ENCODE results near the gene RPRD1B. TPM values are rescaled to one million over a fixed set of nuclear protein-coding genes. Genes with fewer than 3 reads are reported as not detected.

RPRD1B gene, protein sequence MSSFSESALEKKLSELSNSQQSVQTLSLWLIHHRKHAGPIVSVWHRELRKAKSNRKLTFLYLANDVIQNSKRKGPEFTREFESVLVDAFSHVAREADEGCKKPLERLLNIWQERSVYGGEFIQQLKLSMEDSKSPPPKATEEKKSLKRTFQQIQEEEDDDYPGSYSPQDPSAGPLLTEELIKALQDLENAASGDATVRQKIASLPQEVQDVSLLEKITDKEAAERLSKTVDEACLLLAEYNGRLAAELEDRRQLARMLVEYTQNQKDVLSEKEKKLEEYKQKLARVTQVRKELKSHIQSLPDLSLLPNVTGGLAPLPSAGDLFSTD
- 55.7 and 56.6 TPM in 2 replicates for total RNA-seq (2014; rRNA removed; shearing (Covaris generic))

DNA sequence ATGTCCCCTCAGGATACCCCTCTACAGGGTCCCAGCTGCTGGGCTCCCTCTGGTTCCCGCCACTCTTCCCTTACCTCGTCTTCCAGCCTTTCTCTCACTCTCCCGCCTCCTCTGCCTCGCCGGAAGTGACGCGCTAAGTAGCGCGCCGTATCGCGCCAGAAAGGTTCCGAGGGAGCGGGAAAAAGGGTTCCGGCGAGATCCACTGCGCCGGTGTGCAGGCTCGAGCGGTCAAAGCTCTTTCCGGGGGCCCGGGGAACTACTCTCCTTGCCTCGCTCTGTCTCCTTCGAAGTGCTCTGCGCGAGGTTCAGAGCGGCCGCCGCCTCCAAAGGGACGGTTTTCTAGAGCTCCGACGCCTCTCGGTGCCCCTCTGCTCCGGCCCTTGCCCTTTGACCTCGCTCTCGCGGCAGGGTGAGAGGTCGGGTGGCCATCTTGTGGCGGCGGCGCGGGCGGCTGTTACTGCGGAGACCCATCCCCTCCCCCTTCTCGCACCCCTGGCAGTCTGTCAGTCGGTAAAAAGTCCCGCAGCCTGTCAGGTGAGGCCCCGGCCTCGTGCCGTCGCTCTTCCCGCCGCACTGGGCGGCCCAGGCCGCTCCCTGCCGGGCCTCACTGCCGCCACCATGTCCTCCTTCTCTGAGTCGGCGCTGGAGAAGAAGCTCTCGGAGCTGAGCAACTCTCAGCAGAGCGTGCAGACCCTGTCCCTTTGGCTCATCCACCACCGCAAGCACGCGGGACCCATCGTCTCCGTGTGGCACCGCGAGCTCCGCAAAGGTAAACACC, at the start of gene RPRD1B, which contains the start of gene TTI1:
Gene RPRD1B (plus strand): TSS at position 417 of the 778 bp plus-strand sequence. CDS start 202 bp downstream, at position 619.
Gene TTI1 (minus strand): TSS at position 127 of the 778 bp plus-strand sequence. CDS start 19,640 bp downstream, outside the sequence.
- H3K4me1 ChIP-seq, result peaks cover 14% of the 10 kb centered on the region
- no peaks in the 10 kb centered on the region for H3K9me3 ChIP-seq (replicated peaks)
- peak; percentile 96 to 98 for DNase-seq
- H3K27me3 ChIP-seq, result no peaks in the 10 kb centered on the region
- H3K36me3 ChIP-seq, result peaks cover 19% of the 10 kb centered on the region
- H3K27ac ChIP-seq, result peak within 1 kb of the TSS; percentile 88
- H3K4me3 ChIP-seq, result peak within 1 kb of the TSS; percentile 79

DNA sequence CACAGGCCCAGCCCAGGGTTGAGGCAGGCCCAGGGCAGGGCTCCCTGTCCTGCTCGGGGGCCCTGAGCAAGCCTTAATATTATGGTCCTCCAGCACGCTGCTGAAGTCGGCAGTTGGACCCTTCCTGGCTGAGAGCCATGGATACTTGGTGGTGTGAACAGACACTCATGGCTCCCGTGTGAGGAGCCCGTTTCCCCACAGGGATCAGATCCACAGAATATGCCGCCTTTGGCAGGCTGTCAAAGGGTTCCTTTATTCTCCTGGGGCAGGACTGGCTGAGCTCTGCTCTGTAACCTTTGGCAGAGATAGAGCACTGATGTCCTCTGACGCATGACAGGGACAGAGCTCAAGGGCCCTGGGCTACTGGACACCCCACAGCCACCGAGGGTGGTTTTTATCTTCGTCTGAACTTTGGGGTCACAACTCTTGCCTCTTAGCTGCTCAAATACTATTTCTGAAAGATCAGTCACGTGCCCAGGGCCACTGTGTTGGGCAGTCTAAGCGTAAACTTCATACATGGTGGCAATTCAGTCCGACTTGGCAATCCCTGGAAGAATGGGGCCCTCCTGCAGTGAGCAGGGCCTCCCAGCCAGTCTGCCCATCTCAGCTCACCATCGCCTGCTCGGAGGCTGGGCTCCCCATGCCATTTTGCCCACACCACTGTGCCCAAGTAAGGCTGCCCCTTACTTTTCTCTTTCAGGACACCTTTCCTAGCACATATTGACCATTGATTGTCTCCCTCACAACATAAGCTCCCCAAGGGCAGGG, 49.3 kb upstream of the RPRD1B start:
- Histone ChIP-seq H3K27me3 (no peaks in the 10 kb centered on the region), H3K9me3 (replicated peaks) (no peaks in the 10 kb centered on the region), H3K4me3 (no peak overlapping the region), H3K36me3 (peaks cover 12% of the 10 kb centered on the region), H3K4me1 (peaks cover 28% of the 10 kb centered on the region), H3K27ac (no peak overlapping the region)
- no peak for DNase-seq

DNA sequence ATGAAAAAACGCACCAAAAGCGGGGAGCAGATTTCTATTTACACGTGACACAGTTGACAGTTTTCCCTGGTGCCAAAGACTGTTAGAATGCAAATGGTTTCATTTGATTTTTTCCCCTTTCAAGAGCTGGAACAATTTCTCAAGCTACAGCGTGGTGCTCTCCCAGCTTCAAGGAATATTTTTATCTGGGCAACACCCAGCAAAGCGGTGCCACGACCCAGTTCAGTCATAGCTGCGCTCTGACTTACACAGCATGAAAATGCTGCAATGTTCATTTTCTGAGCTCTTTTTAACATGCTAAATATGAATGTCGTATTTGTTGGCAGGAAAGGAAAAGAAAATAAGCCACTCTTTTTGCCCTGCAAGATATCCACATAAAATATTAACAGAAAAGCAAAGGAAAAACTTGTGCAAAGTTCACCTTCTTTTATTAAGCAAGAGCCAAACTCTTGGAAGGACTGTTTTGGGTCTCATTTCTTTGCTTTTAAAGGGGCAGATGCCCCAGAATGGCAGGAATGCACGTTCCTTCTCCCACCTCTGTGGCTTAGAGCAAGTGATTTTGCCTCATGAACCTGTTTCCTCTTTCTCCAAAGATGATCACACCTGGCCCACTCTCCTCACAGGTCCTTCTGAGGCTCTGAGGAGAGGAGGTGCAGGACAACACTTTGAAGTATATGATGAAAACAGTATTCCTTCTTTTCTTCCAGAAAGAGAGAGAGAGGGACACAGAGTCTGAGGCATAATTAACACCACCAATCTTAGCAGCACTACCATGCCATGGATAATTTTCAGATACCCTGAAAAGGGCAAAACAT, 47.3 kb upstream of the RPRD1B start:
- no peak overlapping the region; the same call in 1 of the 2 replicates for H3K27ac ChIP-seq
- no peak overlapping the region for H3K4me3 ChIP-seq
- DNase-seq, result no peak
- H3K36me3 ChIP-seq, result peaks cover 18% of the 10 kb centered on the region
- peaks cover 40% of the 10 kb centered on the region for H3K4me1 ChIP-seq
- H3K27me3 ChIP-seq, result no peaks in the 10 kb centered on the region
- H3K9me3 ChIP-seq (replicated peaks), result no peaks in the 10 kb centered on the region

DNA sequence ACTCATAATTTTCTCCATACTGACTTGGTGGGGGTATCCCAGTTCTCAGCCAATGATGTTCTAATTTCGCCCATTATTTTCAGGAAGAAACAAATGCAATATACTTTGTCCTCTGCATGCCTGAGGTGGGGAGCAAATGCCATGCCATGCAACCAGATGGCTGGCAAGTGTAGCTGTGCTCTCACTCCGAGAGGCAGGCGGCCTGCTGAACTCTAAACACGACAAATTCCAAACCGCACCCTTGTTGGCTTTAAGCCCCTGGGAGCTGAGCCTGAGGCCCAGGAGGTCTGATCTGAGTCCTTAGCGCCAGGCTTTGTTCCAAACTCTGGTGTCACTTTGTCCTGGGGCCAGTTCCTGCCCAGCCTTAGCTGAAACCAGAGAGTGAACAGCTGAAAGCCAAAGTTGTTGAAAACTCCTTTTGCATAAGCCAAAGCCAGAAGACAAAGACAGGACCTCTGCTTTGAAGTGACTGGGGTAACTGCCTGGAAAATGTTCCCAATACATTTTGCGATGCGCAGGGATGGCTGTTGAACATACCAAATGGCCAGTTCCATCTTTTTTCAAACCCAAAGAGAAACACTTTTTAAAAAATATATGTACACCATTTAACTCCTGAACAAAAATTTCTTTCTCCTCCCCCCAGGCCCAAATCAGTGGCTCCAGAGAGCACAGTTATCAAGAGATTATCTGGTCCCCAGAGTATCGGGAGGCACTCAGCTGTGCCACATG, 46.5 kb upstream of the RPRD1B start:
- H3K27me3 ChIP-seq, result no peaks in the 10 kb centered on the region
- H3K36me3 ChIP-seq, result peaks cover 21% of the 10 kb centered on the region
- peak; percentile 96 to 99 for DNase-seq
- H3K27ac ChIP-seq, result peak overlapping the region; percentile 34
- no peaks in the 10 kb centered on the region for H3K9me3 ChIP-seq (replicated peaks)
- peaks cover 47% of the 10 kb centered on the region for H3K4me1 ChIP-seq
- no peak overlapping the region for H3K4me3 ChIP-seq

DNA sequence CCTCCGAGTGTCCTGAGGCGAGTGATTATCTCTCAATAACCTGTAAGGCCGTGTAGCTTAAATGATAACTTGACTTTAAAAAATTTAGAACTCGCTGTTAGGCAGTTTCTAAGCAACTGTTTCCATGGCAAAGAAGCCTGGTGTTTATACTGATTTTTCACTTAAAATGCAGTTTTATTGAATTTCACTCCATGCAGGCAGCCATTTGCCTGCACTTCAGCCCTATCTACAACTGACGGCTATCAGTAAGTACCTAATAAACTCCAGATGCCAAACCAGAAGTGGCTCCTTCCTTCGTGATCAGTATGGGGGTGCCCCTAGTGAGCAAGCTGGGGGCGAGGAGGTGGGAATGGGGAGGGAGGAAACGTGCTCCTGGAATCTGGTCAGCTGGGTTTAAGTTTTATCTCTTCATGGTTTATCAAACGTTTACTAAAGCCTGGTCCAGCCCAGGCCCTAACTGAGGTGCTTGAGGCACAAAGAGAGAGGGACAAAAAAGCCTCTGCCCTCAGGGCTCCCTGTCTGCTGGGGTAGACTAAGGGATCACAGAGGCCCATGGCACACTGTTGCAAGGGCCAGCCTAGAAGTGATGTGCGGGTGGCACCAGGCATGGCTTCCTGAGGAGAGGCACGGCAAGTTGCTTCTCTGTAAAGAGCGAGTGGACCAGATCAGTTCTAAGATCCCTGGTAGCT, 45.8 kb upstream of the RPRD1B start:
- Histone ChIP-seq H3K27me3 (no peaks in the 10 kb centered on the region), H3K27ac (peak overlapping the region; percentile 34), H3K4me3 (no peak overlapping the region), H3K4me1 (peaks cover 53% of the 10 kb centered on the region), H3K36me3 (peaks cover 21% of the 10 kb centered on the region), H3K9me3 (replicated peaks) (no peaks in the 10 kb centered on the region)
- DNase-seq, result peak in 1 of 2 experiments; percentile 36

DNA sequence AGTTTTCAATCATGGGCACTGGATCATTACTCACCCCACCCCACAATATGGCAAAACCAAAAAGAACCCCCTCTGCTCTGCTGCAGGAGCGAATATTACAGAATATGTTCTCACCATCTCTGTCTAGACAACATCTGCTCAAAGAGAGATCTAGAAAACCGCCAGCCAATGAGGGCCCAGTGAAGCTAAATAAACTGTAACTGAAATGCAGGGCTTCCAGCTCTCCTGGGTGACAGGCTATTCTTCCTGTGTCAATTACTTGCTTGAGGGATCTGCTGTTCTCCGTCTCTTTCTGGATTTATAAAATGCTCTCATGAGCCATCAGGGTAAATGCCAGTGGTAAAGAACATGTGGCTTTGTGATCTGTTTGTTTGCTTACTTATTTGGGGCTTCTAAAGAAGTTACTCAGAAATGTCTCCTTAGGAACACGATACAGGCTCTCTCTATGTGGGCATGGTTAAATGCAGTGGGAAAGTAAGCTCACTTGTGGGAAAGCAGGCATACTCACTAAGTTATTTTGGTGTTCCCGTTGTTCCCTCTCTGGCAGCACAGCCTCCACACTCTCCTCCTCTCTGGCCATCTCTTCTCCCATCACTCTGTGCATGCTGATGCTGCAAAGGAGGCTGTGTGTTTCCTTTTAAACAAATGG, 45.1 kb upstream of the RPRD1B start:
- Histone ChIP-seq H3K4me1 (peaks cover 57% of the 10 kb centered on the region), H3K27ac (no peak overlapping the region), H3K9me3 (replicated peaks) (no peaks in the 10 kb centered on the region), H3K27me3 (no peaks in the 10 kb centered on the region), H3K4me3 (no peak overlapping the region), H3K36me3 (peaks cover 21% of the 10 kb centered on the region)
- no peak for DNase-seq

DNA sequence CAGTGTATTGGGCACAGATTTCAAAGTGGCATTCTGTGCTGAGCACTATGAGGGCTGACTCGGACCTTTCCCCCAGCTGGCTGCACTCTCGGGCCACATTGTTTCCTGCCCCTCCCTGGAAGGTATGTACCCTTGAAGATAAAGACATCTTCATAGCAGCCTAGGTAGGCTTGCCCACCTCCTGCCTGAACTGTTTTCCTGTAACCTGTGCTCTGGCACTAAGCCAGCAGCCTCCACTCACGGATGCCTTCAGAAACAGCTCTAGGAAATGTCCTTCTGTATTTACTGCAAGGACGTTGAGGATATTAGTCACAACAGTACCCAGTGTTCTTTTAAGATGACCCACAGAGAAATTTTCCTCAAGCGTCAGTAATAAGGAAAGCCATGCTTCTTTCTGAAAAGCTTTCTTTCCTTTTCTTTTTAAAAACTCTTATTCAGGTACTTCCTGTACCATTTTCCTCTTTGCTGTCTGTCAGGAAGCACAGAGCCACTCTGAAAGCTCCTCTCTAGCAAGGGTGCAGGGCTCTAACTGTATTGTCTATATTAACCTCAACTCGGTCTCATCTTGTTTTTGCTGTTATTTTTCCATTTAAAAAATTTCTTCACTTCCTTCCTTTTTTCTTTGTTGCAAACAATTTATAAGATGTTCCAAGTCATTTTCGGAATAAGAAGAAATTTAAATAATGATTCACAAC, 43.8 kb upstream of the RPRD1B start:
- no peaks in the 10 kb centered on the region for H3K9me3 ChIP-seq (replicated peaks)
- H3K4me3 ChIP-seq, result no peak overlapping the region
- DNase-seq, result no peak
- H3K36me3 ChIP-seq, result peaks cover 28% of the 10 kb centered on the region
- no peaks in the 10 kb centered on the region for H3K27me3 ChIP-seq
- H3K4me1 ChIP-seq, result peaks cover 60% of the 10 kb centered on the region
- no peak overlapping the region for H3K27ac ChIP-seq

DNA sequence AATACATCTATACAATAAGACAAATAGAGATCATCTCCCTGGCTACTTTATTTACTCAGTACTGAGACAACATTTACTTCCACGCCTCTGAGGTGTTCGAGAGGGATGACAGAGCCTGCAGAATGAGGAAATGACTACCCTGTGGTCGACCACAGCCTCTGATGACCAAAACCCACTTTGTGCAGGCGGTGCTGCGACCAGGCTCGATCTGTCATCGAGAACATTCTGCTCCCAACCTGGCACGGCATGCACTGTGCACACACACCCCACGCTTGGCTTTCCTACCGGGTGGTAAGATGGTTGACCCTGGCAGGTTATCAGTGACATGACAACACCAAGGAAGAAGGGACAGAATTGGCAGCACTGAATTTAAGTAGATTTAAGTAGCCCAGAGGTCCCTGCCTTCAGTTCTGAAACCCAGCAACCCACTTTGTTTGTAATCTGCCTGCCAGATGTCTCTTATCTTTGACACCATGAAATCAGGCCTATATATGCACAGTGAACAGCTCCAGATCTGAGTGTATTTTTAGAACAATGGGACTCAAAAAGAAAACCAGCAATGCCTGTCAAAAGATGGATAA, 42.9 kb upstream of the RPRD1B start:
- DNase-seq, result peak in 1 of 2 experiments; percentile 34
- peaks cover 60% of the 10 kb centered on the region for H3K4me1 ChIP-seq
- peaks cover 37% of the 10 kb centered on the region for H3K36me3 ChIP-seq

DNA sequence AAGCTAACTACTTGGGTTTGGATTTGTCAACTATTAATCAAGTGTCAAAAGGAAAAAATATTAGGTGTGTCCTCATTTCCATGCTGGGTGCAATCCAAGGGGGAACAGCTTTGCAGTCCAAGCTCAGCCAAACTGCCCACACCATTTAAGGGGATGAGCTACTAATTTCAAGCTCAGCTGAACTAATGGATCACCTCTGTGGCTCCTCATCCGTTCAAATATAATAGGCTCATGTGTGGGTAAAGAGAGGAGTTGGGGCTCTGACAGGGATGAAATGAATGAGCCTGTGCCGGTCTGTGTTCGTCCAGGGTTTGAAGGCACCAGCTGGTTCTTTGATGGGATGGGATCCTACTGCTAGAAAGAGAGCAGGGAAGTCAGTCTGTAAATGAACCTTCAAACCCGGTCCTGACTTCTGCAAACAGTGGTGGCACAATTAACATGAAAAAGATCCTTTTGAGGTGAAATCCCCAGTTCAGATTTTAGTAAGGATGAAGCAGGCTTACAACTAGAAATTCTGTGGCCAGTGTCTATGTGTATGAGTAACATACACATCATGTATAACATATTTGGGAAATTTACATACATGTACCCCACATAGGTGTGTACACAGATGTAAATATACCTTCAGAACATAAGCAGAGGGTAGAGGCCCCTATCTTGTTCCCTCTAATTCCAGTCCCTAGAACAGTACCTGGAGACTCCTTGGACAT, 42.2 kb upstream of the RPRD1B start:
- peaks cover 58% of the 10 kb centered on the region for H3K4me1 ChIP-seq
- DNase-seq, result no peak
- H3K27ac ChIP-seq, result no peak overlapping the region
- no peaks in the 10 kb centered on the region for H3K9me3 ChIP-seq (replicated peaks)
- H3K36me3 ChIP-seq, result peaks cover 42% of the 10 kb centered on the region
- no peaks in the 10 kb centered on the region for H3K27me3 ChIP-seq
- H3K4me3 ChIP-seq, result no peak overlapping the region

More for the DNA sequence above, 42.9 kb upstream of the RPRD1B start:
- no peak overlapping the region for H3K4me3 ChIP-seq
- H3K27ac ChIP-seq, result no peak overlapping the region
- H3K9me3 ChIP-seq (replicated peaks), result no peaks in the 10 kb centered on the region
- H3K27me3 ChIP-seq, result no peaks in the 10 kb centered on the region

DNA sequence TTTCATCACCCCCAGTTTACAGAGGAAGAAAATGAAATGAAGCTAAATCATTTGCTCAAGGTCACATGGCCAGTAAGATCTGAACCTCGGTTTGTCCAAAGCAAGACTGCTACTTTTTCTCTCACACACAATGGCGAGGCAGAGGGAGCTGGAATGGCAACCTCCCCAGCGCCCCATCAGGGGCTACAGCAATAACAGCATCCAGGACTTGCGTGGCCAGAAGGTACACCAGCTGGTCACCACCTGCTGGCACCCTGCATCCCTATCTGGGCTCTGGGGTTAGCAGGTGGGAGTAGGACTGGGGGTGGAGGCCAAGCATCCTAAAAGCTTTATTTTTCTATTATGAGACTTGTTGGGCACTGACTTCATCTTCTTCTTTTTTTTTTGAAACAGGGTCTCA, 41.6 kb upstream of the RPRD1B start:
- peaks cover 48% of the 10 kb centered on the region for H3K36me3 ChIP-seq

DNA sequence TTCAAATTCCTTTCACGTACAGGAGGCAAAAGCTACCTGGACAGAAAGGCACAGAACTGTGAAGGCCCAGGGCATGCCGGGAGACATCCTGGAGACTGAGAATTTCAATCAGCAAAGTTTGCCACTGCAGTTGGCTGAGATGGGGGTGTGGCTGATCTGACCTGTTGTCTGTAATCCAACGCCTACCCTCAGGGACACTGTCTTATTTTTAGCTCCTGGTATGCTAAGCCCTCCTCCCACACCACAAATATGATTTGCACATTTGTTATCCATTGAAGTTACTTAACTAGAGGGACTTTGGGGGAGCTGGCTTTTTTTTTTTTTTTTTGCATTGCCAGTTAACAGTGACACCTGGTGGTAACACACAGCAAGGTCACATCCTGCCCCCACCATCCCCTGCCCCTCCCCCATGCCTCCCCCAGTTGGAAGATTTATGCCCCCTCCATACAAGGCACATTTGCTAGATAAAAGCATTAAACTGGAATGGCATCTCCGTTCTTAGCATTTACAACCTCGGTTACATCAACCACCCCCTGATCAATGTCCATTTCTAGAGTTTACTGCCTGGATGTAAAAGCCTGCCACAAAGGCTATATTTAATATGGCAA, 40.6 kb upstream of the RPRD1B start:
- H3K27ac ChIP-seq, result no peak overlapping the region
- H3K27me3 ChIP-seq, result no peaks in the 10 kb centered on the region
- H3K4me3 ChIP-seq, result no peak overlapping the region
- no peaks in the 10 kb centered on the region for H3K9me3 ChIP-seq (replicated peaks)
- H3K36me3 ChIP-seq, result peaks cover 57% of the 10 kb centered on the region
- peak; percentile 92 to 95 for DNase-seq
- H3K4me1 ChIP-seq, result peaks cover 43% of the 10 kb centered on the region

More for the DNA sequence above, 41.6 kb upstream of the RPRD1B start:
- H3K27me3 ChIP-seq, result no peaks in the 10 kb centered on the region
- peaks cover 52% of the 10 kb centered on the region for H3K4me1 ChIP-seq
- H3K4me3 ChIP-seq, result no peak overlapping the region
- H3K27ac ChIP-seq, result no peak overlapping the region
- no peaks in the 10 kb centered on the region for H3K9me3 ChIP-seq (replicated peaks)
- no peak for DNase-seq
